ENCODE results near the gene APBA1. TPM values are rescaled to one million over a fixed set of nuclear protein-coding genes. Genes with fewer than 3 reads are reported as not detected.

Gene APBA1
- total RNA-seq, 2 experiments from 2014 or later: 0.26 to 0.51 TPM

GRCh38 chr9:69497816-69498215 lies 174.4 kb downstream of the APBA1 start:
- intact Hi-C loops (cut with micrococcal nuclease): no loop called here
- POLR2A ChIA-PET: no interaction called here

DNA sequence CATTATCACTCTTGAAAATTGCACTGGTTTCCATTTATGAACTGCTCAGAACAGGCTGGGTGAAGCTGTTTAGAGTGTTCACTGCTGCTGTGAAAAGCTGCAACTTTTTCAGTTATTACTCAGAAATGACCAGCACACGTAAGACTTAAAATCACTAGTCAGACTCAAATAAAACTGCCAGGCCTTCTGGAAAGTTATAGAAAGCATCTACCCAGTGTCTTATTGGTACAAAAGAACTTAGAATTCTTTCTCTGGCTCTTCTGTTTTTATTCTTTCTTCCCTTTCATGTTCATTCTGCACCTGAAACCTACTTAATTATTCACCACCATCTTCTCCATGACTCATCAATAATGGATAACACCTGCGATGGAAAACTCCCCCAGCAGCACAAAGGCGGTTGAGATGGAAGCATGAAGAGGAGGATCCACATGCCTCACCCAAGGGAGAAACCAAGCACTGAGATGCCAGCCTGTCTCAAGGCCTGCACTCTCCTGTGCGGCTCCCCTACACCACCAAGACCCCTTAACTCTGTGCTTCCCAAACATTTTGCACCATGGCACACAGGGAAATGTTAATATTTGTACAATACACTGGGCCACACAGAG lies 175.2 kb downstream of the APBA1 start:
- Mint-ChIP-seq H3K4me1 (ENCODE audit: low read depth) (peaks cover 3% of the 10 kb centered on the region), H3K27ac (no peak overlapping the region), H3K9me3 (no peaks in the 10 kb centered on the region), H3K27me3 (peaks cover 2% of the 10 kb centered on the region), H3K4me3 (no peak overlapping the region), H3K36me3 (no peaks in the 10 kb centered on the region)
- peak; percentile 18 for DNase-seq
- CTCF ChIA-PET: no interaction called here
- intact Hi-C loops (cut with micrococcal nuclease): no loop called here
- POLR2A ChIA-PET: no interaction called here

More at GRCh38 chr9:69497816-69498215, 174.4 kb downstream of the APBA1 start:
- DNase-seq: no peak
- no peak overlapping the region for H3K4me3 Mint-ChIP-seq
- peaks cover 3% of the 10 kb centered on the region for H3K4me1 Mint-ChIP-seq (ENCODE audit: low read depth)
- H3K27me3 Mint-ChIP-seq: peaks cover 2% of the 10 kb centered on the region
- no peaks in the 10 kb centered on the region for H3K9me3 Mint-ChIP-seq
- CTCF ChIA-PET: no interaction called here
- no peak overlapping the region for H3K27ac Mint-ChIP-seq
- no peaks in the 10 kb centered on the region for H3K36me3 Mint-ChIP-seq

GRCh38 chr9:69495296-69495695 lies 176.9 kb downstream of the APBA1 start:
- H3K9me3 Mint-ChIP-seq: peaks cover 3% of the 10 kb centered on the region
- CTCF ChIA-PET: interaction anchor here (1.1 kb wide), 1 partner anchor 72 kb away, joined by 4 read pairs; no protein-coding TSS in a partner anchor
- peaks cover 3% of the 10 kb centered on the region for H3K4me1 Mint-ChIP-seq (ENCODE audit: low read depth)

DNA sequence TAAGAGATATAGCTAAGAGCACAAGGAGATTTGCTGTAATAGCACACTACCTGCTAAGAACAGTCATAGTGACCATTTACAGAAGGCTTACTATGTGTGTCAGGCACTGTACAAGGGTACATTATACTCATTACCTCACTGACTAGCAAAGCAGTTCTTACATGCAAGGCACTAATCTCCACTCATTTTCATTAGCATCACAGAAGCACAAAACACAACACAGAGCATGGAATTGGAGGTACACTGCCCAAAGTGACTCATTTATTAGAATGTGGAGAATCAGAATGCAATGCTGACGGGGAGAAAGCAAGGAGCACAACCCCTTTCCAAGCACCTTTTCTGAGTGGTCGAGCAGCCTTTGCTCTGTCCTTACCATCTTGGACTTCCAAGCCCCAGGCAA lies 177.4 kb downstream of the APBA1 start:
- no peak overlapping the region for H3K4me3 Mint-ChIP-seq
- CTCF ChIA-PET: no interaction called here
- H3K36me3 Mint-ChIP-seq: no peaks in the 10 kb centered on the region
- H3K27me3 Mint-ChIP-seq: peaks cover 2% of the 10 kb centered on the region
- peaks cover 3% of the 10 kb centered on the region for H3K9me3 Mint-ChIP-seq
- H3K4me1 Mint-ChIP-seq (ENCODE audit: low read depth): peaks cover 3% of the 10 kb centered on the region
- POLR2A ChIA-PET: no interaction called here
- no peak for DNase-seq
- H3K27ac Mint-ChIP-seq: no peak overlapping the region
- intact Hi-C loops (cut with micrococcal nuclease): no loop called here

More at GRCh38 chr9:69495296-69495695, 176.9 kb downstream of the APBA1 start:
- intact Hi-C loops (cut with micrococcal nuclease): no loop called here
- H3K36me3 Mint-ChIP-seq: no peaks in the 10 kb centered on the region
- H3K4me3 Mint-ChIP-seq: no peak overlapping the region
- H3K27me3 Mint-ChIP-seq: peaks cover 2% of the 10 kb centered on the region
- no peak overlapping the region for H3K27ac Mint-ChIP-seq
- POLR2A ChIA-PET: no interaction called here
- no peak for DNase-seq

GRCh38 chr9:69494208-69494607 lies 178.0 kb downstream of the APBA1 start:
- no peaks in the 10 kb centered on the region for H3K36me3 Mint-ChIP-seq
- POLR2A ChIA-PET: no interaction called here
- intact Hi-C loops (cut with micrococcal nuclease): no loop called here

DNA sequence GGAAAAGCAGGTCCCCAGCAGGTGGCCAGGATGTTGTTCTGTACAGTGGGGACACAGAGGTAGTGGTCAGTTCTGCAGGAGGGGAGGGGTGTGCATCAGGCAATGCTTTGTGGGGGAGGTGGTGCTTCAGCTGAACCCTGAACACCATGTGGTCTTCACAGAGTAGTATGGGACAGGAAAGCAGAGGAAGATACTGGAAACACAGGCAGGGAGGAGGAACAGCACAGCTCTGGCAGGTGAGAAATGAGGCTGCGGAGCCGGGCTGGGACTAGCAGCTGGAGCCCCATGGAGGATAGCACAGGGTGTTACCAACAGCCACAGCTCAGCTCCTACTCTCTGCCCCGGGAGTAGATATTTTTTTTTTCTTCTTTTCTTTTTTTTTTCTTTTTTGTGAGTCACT lies 185.7 kb downstream of the APBA1 start:
- intact Hi-C loops (cut with micrococcal nuclease): no loop called here
- Mint-ChIP-seq H3K9me3 (peaks cover 3% of the 10 kb centered on the region), H3K4me3 (no peak overlapping the region), H3K27me3 (no peaks in the 10 kb centered on the region), H3K27ac (no peak overlapping the region), H3K36me3 (no peaks in the 10 kb centered on the region), H3K4me1 (ENCODE audit: low read depth) (no peaks in the 10 kb centered on the region)
- POLR2A ChIA-PET: no interaction called here
- DNase-seq: no peak
- CTCF ChIA-PET: interaction anchor here (1.1 kb wide), 1 partner anchor 64 kb away, joined by 4 read pairs; no protein-coding TSS in a partner anchor

More at GRCh38 chr9:69494208-69494607, 178.0 kb downstream of the APBA1 start:
- Mint-ChIP-seq H3K4me1 (ENCODE audit: low read depth) (peaks cover 3% of the 10 kb centered on the region), H3K27me3 (peaks cover 2% of the 10 kb centered on the region), H3K9me3 (peaks cover 3% of the 10 kb centered on the region), H3K4me3 (no peak overlapping the region), H3K27ac (no peak overlapping the region)
- no peak for DNase-seq
- CTCF ChIA-PET: no interaction called here

GRCh38 chr9:69485466-69485865 lies 186.7 kb downstream of the APBA1 start:
- H3K27me3 Mint-ChIP-seq: no peaks in the 10 kb centered on the region
- no peaks in the 10 kb centered on the region for H3K4me1 Mint-ChIP-seq (ENCODE audit: low read depth)
- H3K9me3 Mint-ChIP-seq: no peaks in the 10 kb centered on the region
- intact Hi-C loops (cut with micrococcal nuclease): no loop called here
- H3K36me3 Mint-ChIP-seq: no peaks in the 10 kb centered on the region
- DNase-seq: no peak
- POLR2A ChIA-PET: no interaction called here
- no peak overlapping the region for H3K27ac Mint-ChIP-seq
- CTCF ChIA-PET: interaction anchor here (0.6 to 1.1 kb wide), 2 partner anchors 14 to 63 kb away, joined by 4 read pairs; no protein-coding TSS in a partner anchor
- H3K4me3 Mint-ChIP-seq: no peak overlapping the region

DNA sequence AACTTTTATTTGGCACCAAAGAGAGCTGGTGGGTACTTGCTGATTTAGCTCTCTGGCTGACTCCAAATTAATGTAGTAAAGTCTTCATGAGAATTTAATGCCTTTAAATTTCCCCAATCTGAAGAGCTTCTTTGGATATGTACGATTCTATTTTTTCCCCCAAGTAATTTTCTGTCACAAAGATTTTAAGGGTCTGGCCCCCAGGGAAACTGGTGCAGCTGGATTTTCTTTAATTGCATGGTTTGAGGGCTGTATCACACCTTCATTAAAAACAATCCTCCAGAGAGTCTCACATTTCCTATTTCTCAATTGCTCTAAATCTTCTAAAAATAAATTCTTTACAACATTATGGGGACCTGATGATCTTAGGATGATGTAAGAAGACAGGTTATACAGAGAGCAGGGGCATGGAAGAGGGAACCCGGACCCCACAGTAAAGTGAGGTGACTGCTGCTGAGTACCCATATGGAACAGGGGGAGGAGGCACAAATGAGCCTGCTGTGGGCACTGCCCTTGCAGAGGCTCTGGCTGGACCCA lies 188.2 kb downstream of the APBA1 start:
- ChIA-PET POLR2A (no interaction called here), CTCF (no interaction called here)
- DNase-seq: no peak
- Mint-ChIP-seq H3K27me3 (no peaks in the 10 kb centered on the region), H3K4me3 (no peak overlapping the region), H3K9me3 (no peaks in the 10 kb centered on the region), H3K4me1 (ENCODE audit: low read depth) (no peaks in the 10 kb centered on the region), H3K27ac (no peak overlapping the region), H3K36me3 (no peaks in the 10 kb centered on the region)
- intact Hi-C loops (cut with micrococcal nuclease): no loop called here

GRCh38 chr9:69476797-69477196 lies 195.4 kb downstream of the APBA1 start:
- no peaks in the 10 kb centered on the region for H3K36me3 Mint-ChIP-seq
- POLR2A ChIA-PET: no interaction called here

GRCh38 chr9:69476016-69476415 lies 196.2 kb downstream of the APBA1 start:
- Mint-ChIP-seq H3K4me3 (no peak overlapping the region), H3K27me3 (peaks cover 6% of the 10 kb centered on the region), H3K27ac (no peak overlapping the region), H3K4me1 (ENCODE audit: low read depth) (peaks cover 3% of the 10 kb centered on the region), H3K9me3 (no peaks in the 10 kb centered on the region), H3K36me3 (no peaks in the 10 kb centered on the region)
- no peak for DNase-seq
- ChIA-PET POLR2A (no interaction called here), CTCF (interaction anchor here (0.8 kb wide), 1 partner anchor 54 kb away, joined by 3 read pairs; no protein-coding TSS in a partner anchor)
- intact Hi-C loops (cut with micrococcal nuclease): no loop called here

More at GRCh38 chr9:69476797-69477196, 195.4 kb downstream of the APBA1 start:
- Mint-ChIP-seq H3K4me1 (ENCODE audit: low read depth) (peaks cover 3% of the 10 kb centered on the region), H3K27me3 (peaks cover 6% of the 10 kb centered on the region), H3K4me3 (no peak overlapping the region), H3K9me3 (no peaks in the 10 kb centered on the region), H3K27ac (no peak overlapping the region)
- DNase-seq: no peak
- CTCF ChIA-PET: no interaction called here
- intact Hi-C loops (cut with micrococcal nuclease): no loop called here

GRCh38 chr9:69474821-69475220 lies 197.3 kb downstream of the APBA1 start:
- POLR2A ChIA-PET: no interaction called here
- Mint-ChIP-seq H3K36me3 (no peaks in the 10 kb centered on the region), H3K4me1 (ENCODE audit: low read depth) (peaks cover 3% of the 10 kb centered on the region), H3K27me3 (peaks cover 6% of the 10 kb centered on the region), H3K9me3 (no peaks in the 10 kb centered on the region), H3K4me3 (no peak overlapping the region), H3K27ac (no peak overlapping the region)
- DNase-seq: no peak
- intact Hi-C loops (cut with micrococcal nuclease): no loop called here
- CTCF ChIA-PET: no interaction called here

GRCh38 chr9:69472101-69472620 lies 200.0 kb downstream of the APBA1 start:
- peaks cover 3% of the 10 kb centered on the region for H3K4me1 Mint-ChIP-seq (ENCODE audit: low read depth)
- no peak overlapping the region for H3K27ac Mint-ChIP-seq
- POLR2A ChIA-PET: no interaction called here
- peaks cover 6% of the 10 kb centered on the region for H3K27me3 Mint-ChIP-seq
- no peak for DNase-seq
- no peaks in the 10 kb centered on the region for H3K9me3 Mint-ChIP-seq
- intact Hi-C loops (cut with micrococcal nuclease): no loop called here
- H3K4me3 Mint-ChIP-seq: no peak overlapping the region
- CTCF ChIA-PET: interaction anchor here (1.2 to 1.9 kb wide), 2 partner anchors 50 to 51 kb away, joined by 3 to 5 read pairs; no protein-coding TSS in a partner anchor
- H3K36me3 Mint-ChIP-seq: no peaks in the 10 kb centered on the region

- Mint-ChIP-seq H3K27ac (no peak overlapping the region), H3K9me3 (no peaks in the 10 kb centered on the region), H3K36me3 (no peaks in the 10 kb centered on the region), H3K4me3 (no peak overlapping the region), H3K27me3 (peaks cover 5% of the 10 kb centered on the region), H3K4me1 (ENCODE audit: low read depth) (peaks cover 3% of the 10 kb centered on the region)
- intact Hi-C loops (cut with micrococcal nuclease): no loop called here
- ChIA-PET CTCF (interaction anchor here (1.2 to 1.9 kb wide), 2 partner anchors 49 to 50 kb away, joined by 3 to 5 read pairs; no protein-coding TSS in a partner anchor), POLR2A (no interaction called here)
- no peak for DNase-seq
Measured at GRCh38 chr9:69471433-69471832, 200.7 kb downstream of the APBA1 start.
